OCI-LY3 (cell line): ENCODE results near the gene EFCAB11.

Experiments used
- CTCF ChIP-seq: fragments of 200-600, 300-600 bp; sonication (generic); IDR thresholded peaks from 2 replicates; pipeline ENCODE4 v1.5.1; 2014; ENCODE audit warnings: antibody characterized with exemption, low read length, low read depth
- EZH2phosphoT487 ChIP-seq: fragments of 200-600 bp; shearing (Covaris generic); IDR thresholded peaks from 2 replicates; pipeline ENCODE4 v1.6.1; 2018; ENCODE audit warnings: antibody characterized with exemption, mixed run types, low read depth

GRCh38 chr14:89973234-89973823 is 18.8 kb upstream of the EFCAB11 start:
- TF ChIP-seq CTCF: peak; percentile 79
- no peak for TF ChIP-seq EZH2phosphoT487
